HG03060 (cell line): ENCODE data around the gene IGFL1.
"Not testable (repeated sequence)": the region's sequence is repeated elsewhere in the genome, so short reads cannot be mapped to it uniquely, and the experiment has no call there.

ENCODE experiments used
- ATAC-seq: cut with Tn5 transposase; IDR thresholded peaks from one replicate; pipeline ENCODE4 v1.9.1; 2021; ENCODE audit warnings: low read depth, moderate number of reproducible peaks; ENCODE audit not compliant: unreplicated experiment

Gene IGFL1

GRCh38 chr19:46201454-46202310 is 27.9 kb upstream of the IGFL1 start:
- ATAC-seq, result no peak

- no peak for ATAC-seq
Observed at GRCh38 chr19:46202426-46202825, 27.1 kb upstream of the IGFL1 start.

- ATAC-seq, result no peak
Observed at GRCh38 chr19:46202872-46203860, 26.4 kb upstream of the IGFL1 start.

GRCh38 chr19:46204008-46204407 is 25.5 kb upstream of the IGFL1 start:
- no peak for ATAC-seq

- no peak for ATAC-seq
Observed at GRCh38 chr19:46205183-46205984, 24.2 kb upstream of the IGFL1 start.

- no peak for ATAC-seq
Observed at GRCh38 chr19:46206176-46206575, 23.4 kb upstream of the IGFL1 start.

GRCh38 chr19:46206682-46207081 is 22.9 kb upstream of the IGFL1 start:
- no peak for ATAC-seq

- not testable (repeated sequence) for ATAC-seq
Observed at GRCh38 chr19:46207858-46208257, 21.7 kb upstream of the IGFL1 start.

- ATAC-seq, result no peak
Observed at GRCh38 chr19:46209051-46209450, 20.5 kb upstream of the IGFL1 start.

- ATAC-seq, result no peak
Observed at GRCh38 chr19:46209472-46209871, 20.1 kb upstream of the IGFL1 start.

- no peak for ATAC-seq
Observed at GRCh38 chr19:46210669-46211068, 18.9 kb upstream of the IGFL1 start.

GRCh38 chr19:46211201-46211881 is 18.2 kb upstream of the IGFL1 start:
- ATAC-seq, result no peak

- not testable (repeated sequence) for ATAC-seq
Observed at GRCh38 chr19:46212592-46212991, 16.9 kb upstream of the IGFL1 start.

- no peak for ATAC-seq
Observed at GRCh38 chr19:46213156-46213555, 16.4 kb upstream of the IGFL1 start.

GRCh38 chr19:46213806-46214205 is 15.7 kb upstream of the IGFL1 start:
- ATAC-seq, result no peak

- no peak for ATAC-seq
Observed at GRCh38 chr19:46216612-46217011, 12.9 kb upstream of the IGFL1 start.

- ATAC-seq, result no peak
Observed at GRCh38 chr19:46217476-46217875, 12.1 kb upstream of the IGFL1 start.

GRCh38 chr19:46218160-46218559 is 11.4 kb upstream of the IGFL1 start:
- ATAC-seq, result no peak

- no peak for ATAC-seq
Observed at GRCh38 chr19:46220038-46220615, 9.4 kb upstream of the IGFL1 start.

GRCh38 chr19:46221152-46221551 is 8.4 kb upstream of the IGFL1 start:
- ATAC-seq, result no peak
